Rectal smooth muscle tissue (tissue), 1 donor: ENCODE data around the gene DTX3L.

Source experiments
- H3K27ac ChIP-seq: one replicate; pipeline ENCODE4 v1.7.0; 2013; ENCODE audit warnings: low read depth, low read length, inconsistent platforms
- H3K27me3 ChIP-seq: one replicate; pipeline ENCODE4 v1.7.0; 2013; ENCODE audit warnings: low read length; ENCODE audit not compliant: control insufficient read depth, insufficient read depth
- H3K36me3 ChIP-seq: one replicate; pipeline ENCODE4 v1.7.0; 2013; ENCODE audit warnings: low read length; ENCODE audit not compliant: control insufficient read depth, insufficient read depth
- H3K4me1 ChIP-seq: one replicate; pipeline ENCODE4 v1.7.0; 2013; ENCODE audit warnings: low read length; ENCODE audit not compliant: control insufficient read depth, insufficient read depth
- H3K4me3 ChIP-seq: one replicate; pipeline ENCODE4 v1.7.0; 2013; ENCODE audit warnings: low read length
- H3K9ac ChIP-seq: one replicate; pipeline ENCODE4 v1.7.0; 2013; ENCODE audit warnings: low read length

The DTX3L gene

GRCh38 chr3:122589297-122589696 lies 25.2 kb downstream of the DTX3L start:
- no peak overlapping the region for H3K9ac ChIP-seq
- no peak overlapping the region for H3K4me3 ChIP-seq
- H3K4me1 ChIP-seq: no peaks in the 10 kb centered on the region
- H3K36me3 ChIP-seq: no peaks in the 10 kb centered on the region
- no peaks in the 10 kb centered on the region for H3K27me3 ChIP-seq
- H3K27ac ChIP-seq: no peak overlapping the region

DNA sequence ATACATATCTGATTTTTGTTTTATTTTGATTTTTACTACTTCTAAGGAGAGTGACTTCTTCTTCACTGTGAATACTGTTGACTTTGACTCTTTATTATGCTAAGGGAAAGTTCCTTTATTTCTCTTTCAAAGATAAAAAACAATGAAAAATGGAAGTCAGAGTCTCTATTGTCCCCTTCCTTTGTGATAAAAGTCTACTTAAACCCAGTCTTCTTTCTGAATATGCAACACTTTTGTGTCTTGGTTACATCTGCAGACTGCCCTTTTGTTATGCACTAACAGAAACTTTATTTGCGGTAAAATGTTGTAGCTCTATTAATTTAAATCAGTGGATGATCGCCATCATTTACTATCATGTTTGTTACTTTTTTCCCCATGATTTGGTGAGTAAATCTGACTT lies 26.5 kb downstream of the DTX3L start:
- H3K27ac ChIP-seq: no peak overlapping the region
- H3K4me3 ChIP-seq: no peak overlapping the region
- H3K4me1 ChIP-seq: no peaks in the 10 kb centered on the region
- H3K36me3 ChIP-seq: no peaks in the 10 kb centered on the region
- no peak overlapping the region for H3K9ac ChIP-seq
- H3K27me3 ChIP-seq: no peaks in the 10 kb centered on the region

DNA sequence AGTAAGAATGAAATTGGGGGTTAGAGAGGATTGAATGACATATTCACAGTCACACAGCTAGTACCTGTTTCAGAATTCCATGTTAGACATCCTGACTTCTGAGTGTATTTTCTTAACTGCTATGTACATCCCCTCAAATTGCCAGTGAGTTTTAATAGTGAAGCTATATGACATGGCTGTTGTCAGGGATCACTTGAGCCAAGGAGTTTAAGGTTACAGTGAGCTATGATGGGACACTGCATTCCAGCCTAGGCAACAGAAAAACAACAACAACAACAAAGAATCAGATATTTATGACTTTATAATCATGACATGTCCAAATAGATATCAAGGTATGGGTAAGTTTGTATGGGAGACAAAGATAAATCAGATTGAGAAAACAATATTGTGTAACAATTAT lies 29.9 kb downstream of the DTX3L start:
- Histone ChIP-seq H3K4me3 (no peak overlapping the region), H3K27ac (no peak overlapping the region), H3K9ac (no peak overlapping the region), H3K4me1 (no peaks in the 10 kb centered on the region), H3K36me3 (no peaks in the 10 kb centered on the region), H3K27me3 (no peaks in the 10 kb centered on the region)

- H3K36me3 ChIP-seq: no peaks in the 10 kb centered on the region
- no peak overlapping the region for H3K27ac ChIP-seq
- no peaks in the 10 kb centered on the region for H3K27me3 ChIP-seq
- H3K9ac ChIP-seq: no peak overlapping the region
- no peaks in the 10 kb centered on the region for H3K4me1 ChIP-seq
- no peak overlapping the region for H3K4me3 ChIP-seq
These were observed 34.0 kb downstream of the DTX3L start for GRCh38 chr3:122598151-122598550.

GRCh38 chr3:122598556-122598955 lies 34.4 kb downstream of the DTX3L start:
- Histone ChIP-seq H3K27ac (no peak overlapping the region), H3K36me3 (no peaks in the 10 kb centered on the region), H3K4me3 (no peak overlapping the region), H3K9ac (no peak overlapping the region), H3K4me1 (no peaks in the 10 kb centered on the region), H3K27me3 (no peaks in the 10 kb centered on the region)

DNA sequence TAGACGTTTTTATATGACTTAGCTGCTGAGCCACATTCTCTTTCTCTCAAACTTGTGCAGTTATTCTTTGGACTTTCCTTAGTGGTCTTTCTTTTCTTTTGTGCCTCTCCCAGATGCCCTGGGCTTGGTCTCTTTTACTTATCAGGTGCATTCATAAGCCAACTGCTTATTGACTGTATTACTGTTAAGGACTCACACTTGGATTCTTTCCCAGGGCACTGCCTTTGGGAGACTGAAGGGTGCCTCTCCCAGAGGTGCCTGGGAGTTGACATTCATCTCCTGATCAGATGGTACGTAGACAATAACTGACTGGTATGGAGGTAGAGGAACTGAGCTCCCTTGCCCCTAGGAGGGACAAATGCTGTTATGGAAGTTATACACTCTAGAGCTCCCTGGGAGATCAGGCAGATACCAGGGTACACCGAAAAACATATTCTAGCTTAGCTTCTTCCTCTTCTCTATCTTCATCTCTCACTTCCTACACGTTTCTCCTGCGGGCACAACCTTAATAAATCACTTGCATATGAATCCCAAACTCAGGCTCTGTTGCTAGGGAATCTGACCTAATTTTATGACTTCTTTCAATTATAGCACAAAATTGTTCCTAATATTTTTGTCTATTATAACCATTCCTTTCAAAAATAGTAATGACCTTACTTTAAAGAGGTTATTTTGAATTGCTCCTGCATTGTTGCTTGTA lies 38.0 kb downstream of the DTX3L start:
- Histone ChIP-seq H3K36me3 (no peaks in the 10 kb centered on the region), H3K9ac (no peak overlapping the region), H3K27ac (no peak overlapping the region), H3K27me3 (no peaks in the 10 kb centered on the region), H3K4me3 (no peak overlapping the region), H3K4me1 (no peaks in the 10 kb centered on the region)

DNA sequence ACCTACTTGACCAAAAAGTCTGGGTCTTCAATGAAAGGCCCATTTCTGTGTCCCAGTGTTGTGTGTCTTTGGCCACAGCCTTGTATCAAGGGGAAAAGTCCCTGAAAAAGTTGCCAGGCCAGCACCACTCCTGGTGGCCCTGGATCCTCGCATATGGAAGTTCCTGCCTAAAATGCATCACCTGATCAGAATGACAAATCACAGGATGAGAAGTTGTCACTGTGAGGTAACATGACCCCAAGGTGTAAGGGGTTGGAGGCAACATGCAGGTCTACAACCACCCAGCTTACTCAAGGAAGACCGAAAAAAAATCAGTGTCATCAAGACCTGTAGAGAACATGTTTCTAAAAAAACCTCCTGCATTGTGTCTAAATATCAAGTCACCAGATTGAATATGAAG lies 38.9 kb downstream of the DTX3L start:
- Histone ChIP-seq H3K36me3 (no peaks in the 10 kb centered on the region), H3K27ac (no peak overlapping the region), H3K9ac (no peak overlapping the region), H3K4me3 (no peak overlapping the region), H3K4me1 (no peaks in the 10 kb centered on the region), H3K27me3 (no peaks in the 10 kb centered on the region)

- Histone ChIP-seq H3K27me3 (no peaks in the 10 kb centered on the region), H3K36me3 (no peaks in the 10 kb centered on the region), H3K4me3 (no peak overlapping the region), H3K27ac (no peak overlapping the region), H3K4me1 (no peaks in the 10 kb centered on the region), H3K9ac (no peak overlapping the region)
These were observed 42.2 kb downstream of the DTX3L start for GRCh38 chr3:122606330-122606729.

DNA sequence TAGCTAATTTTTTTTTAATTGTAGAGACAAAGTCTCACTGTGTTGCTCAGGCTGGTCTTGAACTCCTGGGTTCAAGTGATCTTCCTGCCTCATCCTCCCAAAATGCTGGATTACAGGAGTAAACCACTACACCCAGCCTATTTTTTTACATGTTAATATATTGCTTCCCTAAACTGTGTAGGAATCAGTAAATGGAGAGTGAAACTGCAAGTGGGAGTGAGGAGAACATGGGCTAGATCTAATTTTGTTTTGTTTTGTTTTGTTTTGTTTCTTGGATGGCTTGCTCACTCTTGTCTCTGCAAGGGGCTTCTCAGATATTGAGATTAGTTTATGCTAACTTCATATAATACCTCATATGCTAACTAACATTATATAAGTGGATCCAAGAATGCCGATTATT lies 44.8 kb downstream of the DTX3L start:
- H3K27ac ChIP-seq: no peak overlapping the region
- H3K4me3 ChIP-seq: no peak overlapping the region
- no peaks in the 10 kb centered on the region for H3K27me3 ChIP-seq
- no peaks in the 10 kb centered on the region for H3K36me3 ChIP-seq
- H3K9ac ChIP-seq: no peak overlapping the region
- no peaks in the 10 kb centered on the region for H3K4me1 ChIP-seq

DNA sequence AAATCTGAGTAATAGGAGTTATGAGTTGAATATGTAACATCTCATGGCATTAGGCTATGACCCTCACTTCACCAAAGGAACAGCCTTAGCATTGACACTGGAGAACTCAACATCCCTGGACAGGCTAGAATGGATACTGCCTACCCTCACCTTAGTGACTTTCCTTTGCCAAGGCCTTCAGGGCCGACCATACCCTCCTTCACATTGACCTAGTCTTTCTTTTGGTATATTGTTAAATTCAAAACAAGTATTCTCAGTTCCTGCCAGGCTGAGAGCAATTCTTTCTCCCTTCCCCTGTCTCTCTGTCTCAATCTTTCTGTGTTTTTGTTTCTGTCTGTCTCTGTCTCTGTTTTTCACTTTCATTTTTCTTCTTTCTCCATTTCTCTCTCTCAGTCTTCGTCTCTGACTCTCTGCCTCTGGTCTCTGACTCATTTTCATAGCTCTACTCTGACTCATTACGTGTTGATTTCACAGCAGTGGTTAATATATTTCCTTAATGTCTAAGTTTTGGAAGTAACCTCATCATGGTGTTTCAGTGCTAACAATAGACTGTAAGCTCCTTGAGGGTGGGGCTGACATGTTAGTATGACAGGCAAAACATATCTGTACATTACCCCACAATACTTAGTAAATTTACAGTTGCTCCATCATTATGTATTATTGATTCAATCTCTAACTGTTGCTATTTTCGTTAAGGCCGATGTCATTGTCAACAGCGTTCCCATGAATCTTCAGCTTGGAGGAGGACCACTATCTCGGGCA lies 45.8 kb downstream of the DTX3L start:
- no peaks in the 10 kb centered on the region for H3K4me1 ChIP-seq
- H3K9ac ChIP-seq: no peak overlapping the region
- H3K27ac ChIP-seq: no peak overlapping the region
- H3K36me3 ChIP-seq: no peaks in the 10 kb centered on the region
- no peak overlapping the region for H3K4me3 ChIP-seq
- H3K27me3 ChIP-seq: no peaks in the 10 kb centered on the region

DNA sequence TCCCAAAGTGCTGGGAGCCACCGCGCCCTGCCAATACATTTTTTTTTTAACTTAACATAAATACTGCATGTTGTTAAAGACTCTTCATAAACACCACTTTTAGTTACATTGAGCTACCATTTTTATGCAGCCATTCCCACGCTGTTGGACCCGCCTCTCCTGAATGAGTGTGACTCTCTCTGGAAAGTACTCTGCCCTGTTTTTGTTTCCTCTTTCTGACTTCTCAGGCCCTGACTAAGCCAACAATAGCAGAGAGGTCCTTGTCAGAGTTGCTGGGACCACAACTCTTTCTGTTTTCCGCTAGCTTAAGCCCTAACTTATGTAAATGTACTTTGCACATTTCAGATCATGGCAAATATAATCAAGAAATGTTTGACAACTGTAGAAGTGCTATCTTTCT lies 48.6 kb downstream of the DTX3L start:
- no peak overlapping the region for H3K27ac ChIP-seq
- no peaks in the 10 kb centered on the region for H3K36me3 ChIP-seq
- H3K9ac ChIP-seq: no peak overlapping the region
- no peaks in the 10 kb centered on the region for H3K27me3 ChIP-seq
- H3K4me3 ChIP-seq: no peak overlapping the region
- H3K4me1 ChIP-seq: no peaks in the 10 kb centered on the region

GRCh38 chr3:122615303-122615702 lies 51.2 kb downstream of the DTX3L start:
- no peak overlapping the region for H3K27ac ChIP-seq
- no peaks in the 10 kb centered on the region for H3K4me1 ChIP-seq
- H3K4me3 ChIP-seq: no peak overlapping the region
- no peaks in the 10 kb centered on the region for H3K27me3 ChIP-seq
- no peak overlapping the region for H3K9ac ChIP-seq
- H3K36me3 ChIP-seq: no peaks in the 10 kb centered on the region

- Histone ChIP-seq H3K9ac (no peak overlapping the region), H3K4me1 (no peaks in the 10 kb centered on the region), H3K27ac (no peak overlapping the region), H3K36me3 (no peaks in the 10 kb centered on the region), H3K4me3 (no peak overlapping the region), H3K27me3 (no peaks in the 10 kb centered on the region)
These were observed 54.5 kb downstream of the DTX3L start for GRCh38 chr3:122618614-122619013.
